Osteocyte (in vitro differentiated cells): ENCODE results near the gene SAMD14. TPM values are rescaled to one million over a fixed set of nuclear protein-coding genes. Genes with fewer than 3 reads are reported as not detected.
A peak's percentile ranks its signal among the peaks of the same experiment; 100 is the strongest.

ENCODE experiments used
- DNase-seq: peaks from one replicate; pipeline ENCODE4 v3.0.0; 2021; ENCODE audit warnings: mixed read lengths; ENCODE audit not compliant: unreplicated experiment; ENCODE audit errors: extremely low spot score
- H3K27ac Mint-ChIP-seq: one replicate; pipeline ENCODE4 v1.8.0; 2021; ENCODE audit warnings: mild to moderate bottlenecking, mixed read lengths; ENCODE audit not compliant: unreplicated experiment
- H3K27me3 Mint-ChIP-seq: one replicate; pipeline ENCODE4 v1.8.0; 2021; ENCODE audit warnings: mixed read lengths; ENCODE audit not compliant: unreplicated experiment
- H3K36me3 Mint-ChIP-seq: one replicate; pipeline ENCODE4 v1.8.0; 2021; ENCODE audit warnings: mixed read lengths; ENCODE audit not compliant: unreplicated experiment
- H3K4me1 Mint-ChIP-seq: one replicate; pipeline ENCODE4 v1.8.0; 2021; ENCODE audit warnings: mixed read lengths; ENCODE audit not compliant: unreplicated experiment
- H3K4me3 Mint-ChIP-seq: one replicate; pipeline ENCODE4 v1.8.0; 2021; ENCODE audit warnings: mild to moderate bottlenecking, moderate library complexity, mixed read lengths; ENCODE audit not compliant: unreplicated experiment
- H3K9me3 Mint-ChIP-seq: one replicate; pipeline ENCODE4 v1.8.0; 2021; ENCODE audit warnings: mixed read lengths; ENCODE audit not compliant: unreplicated experiment
- CTCF ChIP-seq: fragments of 200-600 bp; sonication (generic); IDR thresholded peaks from 2 replicates; pipeline ENCODE4 v1.5.0; 2021; ENCODE audit warnings: antibody characterized with exemption, mild to moderate bottlenecking, moderate library complexity
- total RNA-seq: library from RNA; stranded (reverse); gene quantifications from 2 replicates; pipeline ENCODE4 v1.2.1, GENCODE V29; 2021

Gene SAMD14
- total RNA-seq, 1 donor from 2014 or later, result 36.8 TPM

GRCh38 chr17:50120475-50121253 lies 9.3 kb downstream of the SAMD14 start:
- TF ChIP-seq CTCF, result no peak
- Mint-ChIP-seq H3K36me3 (peaks cover 9% of the 10 kb centered on the region), H3K27ac (no peak overlapping the region), H3K27me3 (no peaks in the 10 kb centered on the region), H3K4me1 (peaks cover 14% of the 10 kb centered on the region), H3K4me3 (no peak overlapping the region), H3K9me3 (no peaks in the 10 kb centered on the region)
- DNase-seq, result no peak

DNA sequence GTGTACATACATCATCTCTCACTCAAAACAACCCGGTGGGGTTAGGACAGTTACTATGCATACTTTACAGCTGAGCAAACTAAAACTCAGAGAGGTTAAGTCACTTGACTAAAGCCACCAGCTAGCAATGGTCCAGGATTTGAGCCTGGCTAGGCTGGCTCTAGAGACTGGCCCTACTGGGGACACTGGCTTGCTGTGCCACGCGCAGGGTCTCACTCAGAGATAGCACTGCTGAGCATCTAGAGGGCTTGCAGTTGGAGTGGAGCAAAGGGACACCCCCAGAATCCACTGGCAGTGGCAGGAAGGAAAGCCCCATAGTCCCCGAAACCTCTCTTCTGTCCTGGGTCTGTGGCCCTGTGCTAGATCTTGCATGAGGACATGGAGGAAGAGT lies 11.1 kb downstream of the SAMD14 start:
- Mint-ChIP-seq H3K27ac (no peak overlapping the region), H3K9me3 (no peaks in the 10 kb centered on the region), H3K4me3 (no peak overlapping the region), H3K36me3 (peaks cover 9% of the 10 kb centered on the region), H3K4me1 (peaks cover 14% of the 10 kb centered on the region), H3K27me3 (no peaks in the 10 kb centered on the region)
- no peak for DNase-seq
- no peak for TF ChIP-seq CTCF

DNA sequence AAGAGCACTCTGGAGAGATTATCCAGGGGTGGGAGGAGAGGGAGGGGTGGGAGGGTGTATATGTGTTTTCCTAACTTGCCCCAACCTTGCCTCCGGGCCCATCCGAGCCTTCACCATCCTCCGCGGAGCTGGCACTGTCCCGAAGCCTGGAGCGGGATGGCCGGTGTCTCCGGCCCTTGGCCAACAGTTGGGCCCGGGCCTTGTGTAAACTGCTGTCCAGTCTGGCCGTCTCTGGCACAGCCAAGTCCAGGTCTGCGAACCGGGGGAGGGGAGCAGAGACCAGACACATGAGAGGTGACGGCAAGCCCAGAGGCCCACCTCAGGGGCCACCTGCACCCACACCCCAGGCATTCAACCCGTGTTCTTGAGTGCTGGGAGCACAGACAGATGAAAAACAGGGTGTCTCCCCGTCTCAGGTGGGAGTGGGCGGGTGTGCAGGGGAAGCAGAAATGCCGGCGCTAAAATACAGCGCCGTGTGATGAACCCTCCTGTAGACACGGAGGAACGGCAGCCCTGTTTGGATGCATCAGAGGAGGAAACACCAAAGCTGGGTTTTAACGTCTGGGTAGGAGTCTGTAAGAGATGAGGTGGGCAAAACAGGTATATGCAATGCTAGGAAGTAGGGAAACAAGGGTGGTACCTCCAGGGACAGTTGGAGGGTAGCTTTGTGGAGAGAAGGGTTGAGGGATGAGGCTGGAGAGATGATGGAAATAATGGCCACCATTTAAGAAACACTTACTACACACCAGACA lies 11.7 kb downstream of the SAMD14 start:
- no peak for TF ChIP-seq CTCF
- Mint-ChIP-seq H3K27me3 (no peaks in the 10 kb centered on the region), H3K4me1 (peaks cover 9% of the 10 kb centered on the region), H3K9me3 (no peaks in the 10 kb centered on the region), H3K4me3 (no peak overlapping the region), H3K36me3 (peaks cover 9% of the 10 kb centered on the region), H3K27ac (no peak overlapping the region)
- no peak for DNase-seq

DNA sequence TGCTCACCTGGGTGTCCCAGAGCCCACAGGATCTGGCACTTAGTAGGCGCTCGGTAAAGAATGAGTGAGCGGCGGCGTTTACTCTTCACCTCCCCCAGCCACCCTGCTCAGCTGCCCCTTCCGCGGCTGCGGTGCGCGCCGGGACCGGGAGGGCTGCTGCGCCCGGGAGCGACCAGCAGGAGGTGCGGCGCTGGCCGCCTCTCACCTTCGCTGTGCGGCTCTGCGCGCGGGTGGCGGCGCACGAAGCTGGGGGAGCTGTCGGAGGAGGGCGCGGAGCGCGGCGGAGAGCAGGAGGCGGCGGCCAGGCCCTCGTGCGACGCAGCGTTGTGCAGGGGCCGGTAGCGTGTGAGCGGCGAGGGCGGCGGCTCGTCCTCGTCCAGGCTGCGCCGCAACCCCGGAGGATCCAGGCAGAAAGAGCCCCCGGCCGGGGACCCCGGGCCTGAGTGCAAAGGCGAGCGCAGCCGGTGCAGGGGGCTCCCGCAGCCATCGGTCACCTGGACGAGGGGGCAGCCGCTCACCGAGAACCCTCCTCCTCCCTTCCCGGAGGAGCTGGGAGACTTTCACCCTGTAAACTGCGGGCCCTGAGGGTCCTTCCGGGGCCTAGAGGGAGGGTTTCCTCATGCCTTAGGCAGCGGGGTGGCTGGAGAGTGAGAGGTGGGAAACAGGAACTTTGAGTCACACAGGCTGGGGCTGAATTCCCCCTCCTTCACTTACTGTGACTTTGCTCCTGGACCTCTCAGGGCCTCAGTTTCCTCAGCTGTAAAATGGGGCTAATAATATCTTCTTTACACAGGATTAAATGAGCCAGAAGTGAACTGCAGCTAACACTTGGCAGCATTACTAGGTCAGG lies 12.5 kb downstream of the SAMD14 start:
- no peak overlapping the region for H3K27ac Mint-ChIP-seq
- H3K27me3 Mint-ChIP-seq, result no peaks in the 10 kb centered on the region
- H3K4me1 Mint-ChIP-seq, result peaks cover 5% of the 10 kb centered on the region
- no peak overlapping the region for H3K4me3 Mint-ChIP-seq
- H3K9me3 Mint-ChIP-seq, result no peaks in the 10 kb centered on the region
- peaks cover 7% of the 10 kb centered on the region for H3K36me3 Mint-ChIP-seq
- DNase-seq, result no peak
- peak; percentile 51 for TF ChIP-seq CTCF
